Measurements from ENCODE around the gene CDHR5. TPM values are rescaled to one million over a fixed set of nuclear protein-coding genes. Genes with fewer than 3 reads are reported as not detected.

The CDHR5 gene
- total RNA-seq, 3 donors from 2014 or later (not counting 1 experiment from before 2014, with no cell fraction given) = not detected

DNA sequence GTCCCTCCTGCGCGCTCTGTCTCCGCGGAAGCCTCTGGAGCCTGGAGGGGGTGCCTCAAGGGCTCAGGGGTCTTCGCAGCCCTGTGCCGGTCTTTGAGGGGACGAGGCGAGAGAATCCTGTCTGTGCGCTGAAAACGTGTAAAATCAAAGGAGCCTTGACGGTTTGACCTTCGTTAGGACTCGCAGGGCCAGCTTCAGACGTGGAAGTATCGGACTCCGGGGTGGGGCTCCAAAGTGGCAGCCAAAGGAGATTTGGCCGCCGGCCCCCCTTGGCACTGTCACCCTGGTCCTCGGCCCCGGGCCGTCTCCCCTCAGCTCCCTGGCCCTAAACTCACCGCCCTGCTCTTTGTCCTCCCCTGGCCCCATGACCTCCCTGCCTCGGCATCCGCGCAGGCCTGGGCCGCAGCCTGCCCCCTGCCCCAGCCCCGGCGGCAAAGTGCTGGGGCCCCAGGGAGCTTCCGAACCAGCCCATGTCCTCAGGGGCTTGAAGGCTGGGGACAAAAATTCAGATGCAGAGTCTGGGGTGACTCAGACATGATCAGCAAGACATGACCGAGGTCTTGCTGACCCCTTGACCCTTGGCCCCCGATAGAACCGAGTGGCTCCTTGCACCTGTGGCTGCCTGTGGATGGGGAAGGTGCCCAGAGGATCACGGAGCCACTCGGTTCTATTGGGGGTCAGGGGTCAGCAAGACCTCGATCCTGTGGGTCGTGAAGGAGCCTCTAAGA, 55.4 kb downstream of the CDHR5 start:
- no peaks in the 10 kb centered on the region for H3K9me3 Mint-ChIP-seq
- intact Hi-C loops (cut with micrococcal nuclease) = no loop called here
- peak overlapping the region; percentile 90 for H3K4me3 Mint-ChIP-seq
- peaks cover 2 to 9% of the 10 kb centered on the region in 2 donors for H3K4me1 Mint-ChIP-seq
- Histone ChIP-seq H3K27me3 (ENCODE audit: control insufficient read depth, insufficient read depth, low read length) (peaks cover 2% of the 10 kb centered on the region), H3K9me3 (ENCODE audit: control insufficient read depth, insufficient read depth, low read length) (no peaks in the 10 kb centered on the region), H3K36me3 (ENCODE audit: control insufficient read depth, insufficient read depth, low read length) (no peaks in the 10 kb centered on the region), H3K4me3 (ENCODE audit: low read length) (peak overlapping the region; percentile 68), H3K27ac (ENCODE audit: low read length) (peak overlapping the region; percentile 63), H3K4me1 (ENCODE audit: control insufficient read depth, insufficient read depth, low read length) (peaks cover 15% of the 10 kb centered on the region)
- peak overlapping the region in 1 of 2 donors; percentile 71 for H3K27ac Mint-ChIP-seq
- peaks cover 0 to 2% of the 10 kb centered on the region in 2 donors for H3K27me3 Mint-ChIP-seq (ENCODE audit: low read depth in 2 of 2)
- ATAC-seq (no peak), DNase-seq (no peak)
- H3K36me3 Mint-ChIP-seq = no peaks in the 10 kb centered on the region
- TF ChIP-seq, protein P1, sequence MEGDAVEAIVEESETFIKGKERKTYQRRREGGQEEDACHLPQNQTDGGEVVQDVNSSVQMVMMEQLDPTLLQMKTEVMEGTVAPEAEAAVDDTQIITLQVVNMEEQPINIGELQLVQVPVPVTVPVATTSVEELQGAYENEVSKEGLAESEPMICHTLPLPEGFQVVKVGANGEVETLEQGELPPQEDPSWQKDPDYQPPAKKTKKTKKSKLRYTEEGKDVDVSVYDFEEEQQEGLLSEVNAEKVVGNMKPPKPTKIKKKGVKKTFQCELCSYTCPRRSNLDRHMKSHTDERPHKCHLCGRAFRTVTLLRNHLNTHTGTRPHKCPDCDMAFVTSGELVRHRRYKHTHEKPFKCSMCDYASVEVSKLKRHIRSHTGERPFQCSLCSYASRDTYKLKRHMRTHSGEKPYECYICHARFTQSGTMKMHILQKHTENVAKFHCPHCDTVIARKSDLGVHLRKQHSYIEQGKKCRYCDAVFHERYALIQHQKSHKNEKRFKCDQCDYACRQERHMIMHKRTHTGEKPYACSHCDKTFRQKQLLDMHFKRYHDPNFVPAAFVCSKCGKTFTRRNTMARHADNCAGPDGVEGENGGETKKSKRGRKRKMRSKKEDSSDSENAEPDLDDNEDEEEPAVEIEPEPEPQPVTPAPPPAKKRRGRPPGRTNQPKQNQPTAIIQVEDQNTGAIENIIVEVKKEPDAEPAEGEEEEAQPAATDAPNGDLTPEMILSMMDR (IDR thresholded peaks at IDR 0.05) = no peak
- 47% methylated on average over 36 of the region's 36 CpGs for WGBS (ENCODE audit: insufficient coverage)

DNA sequence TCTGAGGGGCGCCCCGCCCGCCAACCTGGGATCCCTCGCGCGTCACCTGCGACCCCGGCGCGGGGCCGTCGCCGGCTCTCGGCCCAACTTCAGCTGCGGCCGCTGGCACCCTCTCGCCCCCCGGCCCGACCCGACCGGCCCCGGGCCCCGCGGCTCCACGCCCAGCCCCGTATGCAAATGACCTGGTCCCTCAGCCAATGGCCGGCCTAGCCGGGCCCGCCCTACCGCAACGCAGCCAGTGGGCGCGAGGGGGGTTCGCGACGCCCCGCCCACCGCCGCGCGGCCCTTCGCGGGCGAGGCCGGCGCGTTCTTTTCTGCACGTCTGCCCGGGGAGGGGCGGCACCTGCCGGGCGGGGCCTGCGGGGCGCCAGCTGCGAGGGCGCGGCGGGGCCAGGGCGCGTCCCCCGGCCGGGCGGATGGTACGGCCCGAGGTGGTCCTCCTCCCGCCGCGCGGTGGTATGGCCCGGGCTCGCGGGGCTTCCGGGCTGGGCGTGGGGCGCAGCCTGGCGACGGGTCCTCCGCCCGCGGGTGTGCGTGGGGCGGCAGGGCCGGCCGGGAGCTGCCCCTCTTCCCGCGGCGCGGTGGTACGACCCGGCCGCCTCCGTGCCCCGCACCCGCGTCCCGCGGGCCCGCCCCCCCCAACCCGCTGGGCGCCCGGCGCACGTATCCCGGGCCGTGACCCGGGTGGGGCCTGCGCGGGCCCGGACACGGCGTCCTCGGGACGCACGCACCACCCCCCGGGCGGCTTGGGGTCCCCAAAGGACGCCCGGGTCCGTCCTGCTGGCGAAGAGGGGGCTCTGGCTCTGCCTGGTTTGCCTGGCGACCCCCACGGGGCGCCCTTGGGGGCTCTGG, 56.2 kb downstream of the CDHR5 start:
- DNase-seq = peak; percentile 94 to 96
- under 1% methylated on average over 123 of the region's 123 CpGs for WGBS (ENCODE audit: insufficient coverage)
- intact Hi-C loops (cut with micrococcal nuclease) = loop anchor here (1.0 kb wide), 2 partner anchors 8 kb away; partner anchors contain the start of genes LMNTD2, PHRF1 and RASSF7
- H3K36me3 Mint-ChIP-seq = no peaks in the 10 kb centered on the region
- no peaks in the 10 kb centered on the region for H3K27me3 Mint-ChIP-seq (ENCODE audit: low read depth in 2 of 2)
- no peaks in the 10 kb centered on the region for H3K9me3 ChIP-seq (ENCODE audit: control insufficient read depth, insufficient read depth, low read length)
- H3K4me1 Mint-ChIP-seq = peaks cover 0 to 5% of the 10 kb centered on the region in 2 donors
- peaks cover 15% of the 10 kb centered on the region for H3K4me1 ChIP-seq (ENCODE audit: control insufficient read depth, insufficient read depth, low read length)
- TF ChIP-seq, protein P1 (IDR thresholded peaks at IDR 0.05) = no peak
- no peaks in the 10 kb centered on the region for H3K27me3 ChIP-seq (ENCODE audit: control insufficient read depth, insufficient read depth, low read length)
- no peaks in the 10 kb centered on the region for H3K9me3 Mint-ChIP-seq
- peak overlapping the region; percentile 90 for H3K4me3 Mint-ChIP-seq
- peak overlapping the region; percentile 63 for H3K27ac ChIP-seq (ENCODE audit: low read length)
- H3K4me3 ChIP-seq (ENCODE audit: low read length) = peak overlapping the region; percentile 68
- ATAC-seq = peak; percentile 91 to 97 (median 93)
- peak overlapping the region in 1 of 2 donors; percentile 71 for H3K27ac Mint-ChIP-seq
- no peaks in the 10 kb centered on the region for H3K36me3 ChIP-seq (ENCODE audit: control insufficient read depth, insufficient read depth, low read length)

DNA sequence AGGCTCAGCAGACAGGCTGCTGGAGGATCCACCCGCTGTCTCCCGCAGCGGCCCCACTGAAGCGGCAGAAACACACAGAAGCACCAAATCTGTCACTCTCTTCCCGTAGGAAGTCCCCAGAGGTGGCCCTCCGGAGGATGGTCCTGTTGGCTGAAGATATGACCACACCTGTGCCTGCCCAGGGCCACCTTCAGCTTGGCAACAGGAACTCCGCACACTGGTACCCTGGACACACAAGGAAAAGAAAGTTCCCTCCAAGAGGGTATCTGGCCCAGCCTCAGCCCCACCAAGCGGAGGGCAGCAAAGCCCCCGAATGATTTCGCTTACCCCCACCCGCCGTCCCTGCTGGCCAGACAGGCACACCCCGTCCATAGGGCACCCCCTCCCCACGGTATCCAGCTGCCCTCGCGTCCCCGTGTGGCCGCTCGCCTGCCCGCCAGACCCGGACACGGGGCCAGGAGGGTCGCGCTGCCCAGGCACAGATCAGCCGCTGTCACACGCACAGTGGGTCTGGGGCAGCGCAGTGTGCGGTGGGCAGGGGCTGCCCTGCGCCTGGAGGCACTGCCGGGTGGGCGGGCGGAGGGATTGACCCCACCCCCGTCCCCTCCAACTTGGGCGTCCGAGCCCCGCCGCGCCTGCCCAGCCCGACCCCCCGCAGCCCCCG, 57.0 kb downstream of the CDHR5 start:
- Mint-ChIP-seq H3K4me3 (no peak overlapping the region), H3K27me3 (ENCODE audit: low read depth in 2 of 2) (no peaks in the 10 kb centered on the region), H3K36me3 (no peaks in the 10 kb centered on the region), H3K27ac (peak overlapping the region in 1 of 2 donors; percentile 54), H3K4me1 (peaks cover 0 to 5% of the 10 kb centered on the region in 2 donors), H3K9me3 (no peaks in the 10 kb centered on the region)
- no peak overlapping the region for H3K4me3 ChIP-seq (ENCODE audit: low read length)
- DNase-seq (peak in 1 of 2 donors; percentile 62), ATAC-seq (no peak)
- H3K9me3 ChIP-seq (ENCODE audit: control insufficient read depth, insufficient read depth, low read length) = no peaks in the 10 kb centered on the region
- intact Hi-C loops (cut with micrococcal nuclease) = loop anchor here (1.0 kb wide), 2 partner anchors 7 to 9 kb away; partner anchors contain the start of genes LMNTD2, PHRF1 and RASSF7
- TF ChIP-seq, protein P1 (IDR thresholded peaks at IDR 0.05) = no peak
- peaks cover 15% of the 10 kb centered on the region for H3K4me1 ChIP-seq (ENCODE audit: control insufficient read depth, insufficient read depth, low read length)
- WGBS (ENCODE audit: insufficient coverage) = 36% methylated on average over 41 of the region's 41 CpGs
- no peaks in the 10 kb centered on the region for H3K27me3 ChIP-seq (ENCODE audit: control insufficient read depth, insufficient read depth, low read length)
- H3K36me3 ChIP-seq (ENCODE audit: control insufficient read depth, insufficient read depth, low read length) = no peaks in the 10 kb centered on the region
- no peak overlapping the region for H3K27ac ChIP-seq (ENCODE audit: low read length)

All from natural killer cell (primary cell).